MG63 (cell line): ENCODE measurements around the gene S1PR5. TPM values are rescaled to one million over a fixed set of nuclear protein-coding genes. Genes with fewer than 3 reads are reported as not detected.

Experiments
- DNase-seq: peaks from one replicate; pipeline ENCODE4 v3.0.0-alpha.2; 2020
- H3K27me3 ChIP-seq: fragments of 250-450 bp; sonication (Bioruptor Pico); 2 replicates; pipeline ENCODE4 v1.5.1; 2020; ENCODE audit warnings: mild to moderate bottlenecking, moderate library complexity
- H3K36me3 ChIP-seq: fragments of 250-450 bp; sonication (Bioruptor Pico); 2 replicates; pipeline ENCODE4 v1.5.1; 2020; ENCODE audit warnings: mild to moderate bottlenecking, moderate library complexity
- H3K4me3 ChIP-seq: fragments of 250-450 bp; sonication (Bioruptor Pico); 2 replicates; pipeline ENCODE4 v1.5.1; 2020; ENCODE audit warnings: mild to moderate bottlenecking, moderate library complexity
- H3K9me3 ChIP-seq: fragments of 250-450 bp; sonication (Bioruptor Pico); 2 replicates; pipeline ENCODE4 v1.5.1; 2020; ENCODE audit warnings: mild to moderate bottlenecking, moderate library complexity
- total RNA-seq: library from RNA; depleted of rRNA; stranded (reverse); fragments of >200 nt; shearing (Covaris generic); gene quantifications from 2 replicates; pipeline ENCODE4 v1.2.3, GENCODE V29; 2014; ENCODE audit warnings: low replicate concordance

Gene S1PR5
- total RNA-seq, 1 experiment from 2014 or later, result not detected

DNA sequence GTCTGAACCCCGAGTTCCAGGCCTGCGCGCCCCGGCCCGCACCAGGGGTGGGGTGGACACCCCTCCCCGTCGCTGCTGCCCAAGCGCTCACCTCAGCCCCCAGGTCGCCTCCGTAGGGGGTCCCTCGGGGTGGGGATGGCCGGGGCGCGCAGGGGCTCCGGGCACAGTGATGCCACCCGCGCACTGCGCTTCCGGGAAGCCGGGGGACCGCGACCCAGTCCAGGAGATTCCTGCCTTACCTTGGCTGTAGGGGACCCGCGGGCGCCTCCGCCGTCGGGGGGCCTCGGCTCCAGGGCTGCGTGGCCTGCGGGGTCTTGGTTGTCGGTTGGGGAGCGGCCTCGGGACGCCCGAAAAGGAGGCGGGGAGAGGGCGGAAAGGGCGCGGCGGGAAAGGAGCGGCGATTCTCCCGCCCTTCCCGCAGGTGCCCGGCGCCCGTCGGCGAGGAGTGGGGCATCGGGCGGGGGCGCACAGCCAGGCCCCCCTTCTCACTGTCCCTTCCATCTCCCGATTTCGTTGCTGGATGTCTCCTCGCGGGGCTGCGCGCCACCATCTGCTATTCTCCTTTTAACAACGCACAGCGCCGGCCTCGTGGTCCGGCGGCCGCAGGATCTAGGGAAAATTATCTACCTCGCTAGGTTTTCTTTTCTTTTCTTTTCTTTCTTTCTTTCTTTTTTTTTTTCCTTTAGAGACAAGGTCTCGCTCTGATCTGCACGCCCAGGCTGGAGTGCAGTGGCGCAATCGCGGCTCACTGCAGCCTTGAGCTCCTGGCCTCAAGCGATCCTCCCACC, 14.1 kb downstream of the S1PR5 start, which contains the start of gene KEAP1:
KEAP1 (minus strand) TSS at position 355 of the 788 bp plus-strand sequence. CDS start 3,323 bp downstream, outside the sequence.
- Histone ChIP-seq H3K4me3 (peak within 1 kb of the TSS; percentile 86), H3K9me3 (no peaks in the 10 kb centered on the region), H3K27me3 (no peaks in the 10 kb centered on the region), H3K36me3 (peaks cover 41% of the 10 kb centered on the region)
- DNase-seq, result peak; percentile 75

DNA sequence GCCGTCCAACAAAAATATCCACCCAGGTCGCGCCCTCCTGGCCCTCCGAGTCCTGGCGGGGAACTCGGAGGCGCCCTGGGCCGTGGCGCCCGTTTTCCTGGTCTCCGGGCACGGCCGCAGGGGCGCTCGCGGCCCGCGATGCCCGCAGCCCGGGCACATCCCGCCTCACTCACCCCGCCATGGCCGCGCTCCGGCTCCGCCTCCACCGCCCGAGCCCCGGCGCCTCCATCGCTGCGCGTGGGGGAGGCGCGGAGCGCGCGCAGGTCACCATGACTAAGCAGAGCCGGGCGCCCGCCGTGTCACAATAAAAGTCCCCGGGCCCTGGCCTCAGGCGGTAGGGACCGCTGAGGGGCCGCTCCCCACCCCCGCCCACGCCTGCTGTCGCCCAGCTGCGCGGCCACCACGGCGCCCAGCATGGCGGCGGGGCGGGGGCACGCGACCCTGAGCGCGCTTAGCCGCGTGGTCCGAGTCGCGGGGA, 14.7 kb downstream of the S1PR5 start:
- H3K27me3 ChIP-seq, result no peaks in the 10 kb centered on the region
- peak; percentile 98 for DNase-seq
- peak overlapping the region; percentile 86 for H3K4me3 ChIP-seq
- H3K9me3 ChIP-seq, result no peaks in the 10 kb centered on the region
- H3K36me3 ChIP-seq, result peaks cover 47% of the 10 kb centered on the region

DNA sequence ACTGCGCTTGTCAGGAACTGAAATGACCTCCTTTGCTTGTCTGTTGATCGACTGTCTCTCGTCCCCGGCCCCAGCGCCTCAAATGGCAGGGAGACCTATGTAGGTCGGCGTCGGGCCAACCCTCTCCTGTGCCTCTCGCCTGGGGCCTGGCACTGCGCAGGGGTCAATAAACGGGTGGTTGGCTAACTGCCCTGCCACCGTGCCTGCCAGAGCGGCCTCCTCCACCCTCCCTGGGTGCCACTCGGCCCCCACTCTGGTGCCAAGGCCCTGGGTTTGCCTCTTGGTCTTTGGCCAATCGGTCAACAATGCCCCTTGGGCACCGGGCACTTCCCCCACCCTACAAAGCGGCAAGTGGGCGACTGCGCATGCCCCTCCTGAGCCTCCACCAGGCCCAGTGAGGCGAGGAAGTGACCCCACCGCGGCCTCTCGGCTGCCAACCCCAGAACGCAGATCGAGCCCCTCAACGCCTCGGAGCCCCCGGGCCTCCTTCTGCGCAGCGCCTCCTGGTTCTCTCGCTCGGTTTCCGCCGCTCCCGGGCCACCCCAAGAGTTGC, 15.2 kb downstream of the S1PR5 start:
- H3K36me3 ChIP-seq, result peaks cover 52% of the 10 kb centered on the region
- H3K4me3 ChIP-seq, result peak overlapping the region; percentile 86
- peak; percentile 91 for DNase-seq
- no peaks in the 10 kb centered on the region for H3K27me3 ChIP-seq
- no peaks in the 10 kb centered on the region for H3K9me3 ChIP-seq

DNA sequence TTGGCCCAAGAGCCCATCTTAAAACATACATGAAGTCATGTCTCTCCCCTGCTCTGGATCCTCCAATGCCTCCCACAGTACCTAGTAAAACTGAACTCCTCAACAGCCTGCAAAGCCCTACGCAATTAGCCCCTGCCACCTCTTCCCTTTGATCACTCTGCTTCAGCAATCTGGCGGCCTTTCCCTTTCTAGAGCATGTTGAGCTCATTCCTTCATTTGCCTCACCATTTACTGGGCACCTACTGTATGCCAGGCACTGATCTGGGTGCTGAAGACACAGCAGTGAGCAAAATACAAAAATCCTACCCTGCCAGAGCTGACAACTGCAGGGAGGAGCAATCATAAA, 17.0 kb downstream of the S1PR5 start:
- Histone ChIP-seq H3K9me3 (no peaks in the 10 kb centered on the region), H3K4me3 (no peak overlapping the region), H3K27me3 (no peaks in the 10 kb centered on the region), H3K36me3 (peaks cover 70% of the 10 kb centered on the region)
- no peak for DNase-seq

DNA sequence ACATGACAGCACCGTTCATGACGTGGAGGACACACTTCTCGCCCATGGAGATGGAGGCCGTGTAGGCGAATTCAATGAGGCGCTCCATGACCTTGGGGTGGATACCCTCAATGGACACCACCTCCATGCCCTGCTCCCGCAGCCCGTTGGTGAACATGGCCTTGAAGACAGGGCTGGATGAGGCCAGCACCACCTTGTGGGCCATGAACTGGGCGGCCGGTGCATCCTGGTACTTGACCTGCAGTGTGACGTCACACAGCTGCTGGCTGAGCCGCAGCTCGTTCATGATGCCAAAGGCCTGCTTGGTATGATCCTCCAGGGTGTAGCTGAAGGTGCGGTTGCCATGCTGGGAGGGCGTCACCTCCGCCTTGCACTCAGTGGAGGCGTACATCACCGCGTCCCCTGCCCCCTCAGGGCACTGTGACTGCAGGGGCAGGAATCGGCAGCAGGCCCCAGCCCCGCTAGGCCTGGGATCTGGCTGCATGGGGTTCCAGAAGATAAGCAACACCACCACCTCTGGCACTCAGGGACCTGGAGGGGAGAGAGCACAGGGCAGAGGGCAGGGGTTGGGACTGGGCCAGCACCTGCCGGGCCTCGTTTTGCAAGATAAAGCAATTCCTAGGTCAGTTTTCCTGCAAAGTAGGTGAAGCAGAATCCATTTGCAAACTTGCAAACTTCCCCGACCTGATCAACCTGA, 17.5 kb downstream of the S1PR5 start:
- peaks cover 76% of the 10 kb centered on the region for H3K36me3 ChIP-seq
- DNase-seq, result no peak
- H3K27me3 ChIP-seq, result no peaks in the 10 kb centered on the region
- no peaks in the 10 kb centered on the region for H3K9me3 ChIP-seq
- no peak overlapping the region for H3K4me3 ChIP-seq

DNA sequence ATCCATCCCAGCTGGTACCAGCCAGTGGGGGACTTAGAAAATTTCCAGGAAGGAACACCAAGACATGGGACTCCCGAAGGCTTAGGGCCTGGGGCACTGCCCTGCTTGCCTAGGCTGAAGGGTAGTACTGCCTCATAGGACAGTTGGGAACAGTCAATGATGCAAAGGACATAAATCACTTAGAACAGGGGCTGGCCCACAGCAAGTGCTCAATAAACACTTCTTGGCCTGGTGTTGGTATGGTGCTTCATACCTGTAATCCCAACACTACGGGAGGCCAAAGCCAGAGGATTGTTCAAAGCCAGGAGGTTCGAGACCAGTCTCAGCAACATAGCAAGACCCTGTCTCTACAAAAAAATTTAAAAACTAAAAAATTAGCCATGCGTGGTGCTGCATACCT, 19.9 kb downstream of the S1PR5 start:
- Histone ChIP-seq H3K27me3 (no peaks in the 10 kb centered on the region), H3K36me3 (peaks cover 96% of the 10 kb centered on the region), H3K9me3 (no peaks in the 10 kb centered on the region), H3K4me3 (no peak overlapping the region)
- DNase-seq, result no peak

DNA sequence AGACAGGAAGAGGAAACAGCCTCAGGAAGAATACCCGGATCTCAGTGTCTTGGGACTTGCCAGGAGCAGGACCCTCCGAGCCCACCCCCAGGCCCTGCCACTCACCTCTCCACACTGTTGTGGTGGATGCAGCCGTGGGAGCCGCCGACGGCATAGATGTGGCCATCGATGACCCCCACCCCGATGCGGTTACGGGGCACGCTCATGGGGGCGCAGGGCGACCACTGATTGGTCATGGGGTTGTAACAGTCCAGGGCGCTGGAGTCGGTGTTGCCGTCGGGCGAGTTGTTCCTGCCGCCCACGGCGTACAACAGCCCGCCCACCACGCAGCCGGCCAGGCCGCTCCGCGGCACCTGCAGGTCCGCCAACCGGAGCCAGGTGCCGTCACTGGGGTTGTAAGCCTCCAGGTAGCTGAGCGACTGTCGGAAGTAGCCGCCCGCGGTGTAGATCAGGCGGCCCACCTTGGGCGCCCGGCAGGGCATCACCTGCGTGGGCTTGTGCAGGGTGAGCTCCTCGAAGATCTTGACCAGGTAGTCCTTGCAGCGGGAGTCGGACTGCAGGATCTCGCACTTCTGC, 25.7 kb downstream of the S1PR5 start:
- no peaks in the 10 kb centered on the region for H3K27me3 ChIP-seq
- peaks cover 96% of the 10 kb centered on the region for H3K36me3 ChIP-seq
- no peak overlapping the region for H3K4me3 ChIP-seq
- DNase-seq, result no peak
- no peaks in the 10 kb centered on the region for H3K9me3 ChIP-seq

DNA sequence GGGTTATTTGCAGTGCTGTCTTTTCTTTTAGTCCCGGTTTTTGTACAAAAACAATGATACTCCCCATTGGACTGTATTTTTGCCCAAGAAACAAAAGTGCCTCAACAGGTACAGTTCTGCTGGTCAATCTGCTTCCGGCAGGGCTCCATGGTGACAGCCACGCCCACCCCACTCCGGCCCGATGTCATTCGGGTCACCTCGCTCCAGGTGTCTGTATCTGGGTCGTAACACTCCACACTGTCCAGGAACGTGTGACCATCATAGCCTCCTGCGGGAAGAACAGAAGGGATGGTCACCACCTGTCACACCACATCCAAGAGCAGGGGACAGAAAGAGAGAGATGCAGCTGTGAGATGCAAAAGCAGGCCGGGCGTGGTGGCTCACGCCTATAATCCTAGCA, 30.7 kb downstream of the S1PR5 start:
- no peak for DNase-seq
- no peaks in the 10 kb centered on the region for H3K9me3 ChIP-seq
- H3K27me3 ChIP-seq, result no peaks in the 10 kb centered on the region
- H3K4me3 ChIP-seq, result no peak overlapping the region
- peaks cover 93% of the 10 kb centered on the region for H3K36me3 ChIP-seq

DNA sequence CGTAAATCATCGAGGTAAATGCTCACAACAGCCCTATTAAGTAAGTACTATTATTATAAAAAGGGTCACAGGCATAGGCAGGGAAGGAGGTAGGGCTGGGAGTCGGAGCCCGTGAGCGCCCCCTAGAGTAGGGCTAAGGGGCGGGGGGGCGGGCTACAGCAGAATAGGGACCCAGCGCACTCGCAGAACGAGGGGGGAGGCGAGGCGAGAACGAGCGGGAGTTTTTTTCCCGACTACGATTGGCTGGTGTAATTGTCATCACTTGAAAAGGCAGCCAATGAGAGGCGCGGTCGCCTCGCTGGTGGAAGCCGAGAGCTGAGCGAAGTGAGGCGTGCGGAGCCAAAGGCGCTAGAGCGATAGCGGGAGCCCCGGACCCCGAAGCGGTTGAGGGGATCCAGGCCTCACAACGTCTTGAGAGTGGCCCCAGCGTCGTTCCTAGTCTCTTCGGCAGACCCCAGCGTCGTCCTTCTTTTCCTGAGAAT, 38.3 kb downstream of the S1PR5 start:
- Histone ChIP-seq H3K27me3 (no peaks in the 10 kb centered on the region), H3K9me3 (no peaks in the 10 kb centered on the region), H3K36me3 (peaks cover 19% of the 10 kb centered on the region), H3K4me3 (peak overlapping the region; percentile 32)
- DNase-seq, result peak; percentile 94

DNA sequence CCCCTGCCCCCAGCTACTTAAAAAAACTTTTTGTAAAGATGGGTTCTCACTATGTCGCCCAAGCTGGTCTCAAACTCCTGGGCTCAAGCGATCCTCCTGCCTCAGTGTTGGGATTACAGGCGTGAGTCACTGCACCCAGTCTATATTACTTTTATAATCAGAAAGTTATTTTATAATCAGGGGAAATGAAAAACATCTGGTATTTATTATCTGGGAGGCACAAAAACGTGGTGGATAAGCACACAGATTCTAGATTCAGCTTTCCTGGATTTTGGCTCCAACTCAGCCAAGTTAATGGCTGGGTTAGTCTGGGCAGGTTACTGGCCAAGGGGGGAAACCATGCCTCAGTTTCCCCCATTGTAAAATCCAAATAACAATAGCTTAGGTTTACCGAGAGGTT, 38.8 kb downstream of the S1PR5 start:
- Histone ChIP-seq H3K27me3 (no peaks in the 10 kb centered on the region), H3K36me3 (peaks cover 15% of the 10 kb centered on the region), H3K9me3 (no peaks in the 10 kb centered on the region), H3K4me3 (0 out of 2 replicates have a peak overlapping the region, but pooled peaks have one; percentile 11)
- DNase-seq, result no peak

DNA sequence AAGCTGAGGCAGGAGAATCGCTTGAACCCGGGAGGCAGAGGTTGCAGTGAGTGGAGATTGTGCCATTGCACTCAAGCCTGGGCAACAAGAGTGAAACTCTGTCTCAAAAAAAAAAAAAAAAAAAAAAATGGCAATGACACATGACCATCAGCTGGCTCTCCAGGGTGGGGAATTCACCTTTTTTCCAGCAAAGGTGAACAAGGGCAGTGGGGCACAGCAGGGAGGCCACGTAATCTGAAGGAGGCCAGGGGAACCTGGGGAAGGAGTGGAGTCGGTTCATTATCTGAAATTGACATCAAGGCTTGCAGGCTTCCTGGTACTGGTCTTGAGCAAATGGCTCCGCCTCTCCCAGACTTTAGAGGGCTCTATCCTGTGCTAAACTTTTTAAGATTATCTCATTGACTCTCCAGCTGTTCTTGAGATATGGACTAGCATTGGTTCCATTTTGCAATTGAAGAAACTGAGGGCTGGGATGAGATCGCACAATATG, 42.2 kb downstream of the S1PR5 start:
- Histone ChIP-seq H3K36me3 (no peaks in the 10 kb centered on the region), H3K27me3 (no peaks in the 10 kb centered on the region), H3K4me3 (no peak overlapping the region), H3K9me3 (no peaks in the 10 kb centered on the region)
- DNase-seq, result no peak

DNA sequence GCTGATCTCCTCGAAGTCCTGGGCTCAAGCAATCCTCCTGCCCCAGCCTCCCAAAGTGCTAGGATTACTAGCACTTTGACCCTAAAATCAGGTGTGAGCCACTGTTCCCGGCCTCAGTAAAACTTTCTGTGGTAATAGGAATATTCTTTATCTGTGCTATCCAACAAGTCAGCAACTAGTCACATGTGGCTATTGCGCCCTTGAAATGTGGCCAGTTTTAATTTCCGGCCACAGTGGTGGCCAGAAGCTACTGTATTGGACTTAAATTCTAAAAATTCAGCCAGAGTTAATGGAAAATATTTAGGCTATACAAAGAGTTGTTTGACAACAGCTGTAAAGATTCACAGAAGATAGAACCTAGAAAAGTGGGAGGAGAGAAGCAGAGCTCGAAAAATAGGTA, 44.1 kb downstream of the S1PR5 start:
- no peaks in the 10 kb centered on the region for H3K9me3 ChIP-seq
- H3K36me3 ChIP-seq, result peaks cover 4% of the 10 kb centered on the region; the same call in 1 of the 2 replicates
- H3K27me3 ChIP-seq, result no peaks in the 10 kb centered on the region
- DNase-seq, result no peak
- no peak overlapping the region for H3K4me3 ChIP-seq

DNA sequence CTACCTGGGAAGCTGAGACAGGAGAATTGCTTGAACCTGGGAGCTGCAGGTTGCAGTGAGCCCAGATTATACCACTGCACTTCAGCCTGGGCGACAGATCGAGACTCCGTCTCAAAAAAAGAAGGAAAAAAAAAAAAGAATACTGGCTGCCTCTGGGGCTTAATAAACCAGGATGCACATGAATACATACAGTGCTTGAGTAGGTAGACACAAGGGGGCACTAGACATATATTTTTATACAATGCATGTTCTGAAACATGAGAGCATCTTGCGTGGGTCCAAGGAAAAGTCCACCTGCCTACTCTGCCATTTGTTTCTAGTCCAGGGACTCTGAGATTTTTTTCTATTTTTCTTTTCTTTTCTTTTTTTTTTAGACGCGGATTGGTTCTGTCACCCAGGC, 45.3 kb downstream of the S1PR5 start:
- Histone ChIP-seq H3K9me3 (no peaks in the 10 kb centered on the region), H3K36me3 (peaks cover 12% of the 10 kb centered on the region), H3K27me3 (no peaks in the 10 kb centered on the region), H3K4me3 (no peak overlapping the region)
- no peak for DNase-seq

DNA sequence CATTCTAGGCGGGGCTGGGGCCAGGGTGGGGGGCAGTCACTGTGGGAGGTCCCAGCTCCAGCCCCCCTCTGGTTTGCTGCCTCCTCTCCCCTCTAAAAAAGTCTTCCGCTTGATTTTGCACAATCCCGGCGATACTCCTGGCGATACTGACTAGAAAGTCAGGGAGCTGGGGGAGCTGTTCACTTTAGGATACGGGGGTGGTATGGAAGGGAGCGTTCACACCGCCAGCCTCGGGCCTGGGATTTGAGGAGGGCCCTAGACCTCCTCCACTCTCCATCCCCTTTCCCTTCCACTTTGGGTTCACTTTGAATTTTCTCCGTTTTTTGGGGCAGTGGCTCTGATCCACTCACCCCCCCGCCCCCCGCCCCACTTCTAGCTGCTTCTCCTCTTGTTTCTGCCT, 49.1 kb downstream of the S1PR5 start:
- no peak for DNase-seq
- no peaks in the 10 kb centered on the region for H3K27me3 ChIP-seq
- peaks cover 35% of the 10 kb centered on the region for H3K36me3 ChIP-seq
- H3K9me3 ChIP-seq, result no peaks in the 10 kb centered on the region
- no peak overlapping the region for H3K4me3 ChIP-seq

DNA sequence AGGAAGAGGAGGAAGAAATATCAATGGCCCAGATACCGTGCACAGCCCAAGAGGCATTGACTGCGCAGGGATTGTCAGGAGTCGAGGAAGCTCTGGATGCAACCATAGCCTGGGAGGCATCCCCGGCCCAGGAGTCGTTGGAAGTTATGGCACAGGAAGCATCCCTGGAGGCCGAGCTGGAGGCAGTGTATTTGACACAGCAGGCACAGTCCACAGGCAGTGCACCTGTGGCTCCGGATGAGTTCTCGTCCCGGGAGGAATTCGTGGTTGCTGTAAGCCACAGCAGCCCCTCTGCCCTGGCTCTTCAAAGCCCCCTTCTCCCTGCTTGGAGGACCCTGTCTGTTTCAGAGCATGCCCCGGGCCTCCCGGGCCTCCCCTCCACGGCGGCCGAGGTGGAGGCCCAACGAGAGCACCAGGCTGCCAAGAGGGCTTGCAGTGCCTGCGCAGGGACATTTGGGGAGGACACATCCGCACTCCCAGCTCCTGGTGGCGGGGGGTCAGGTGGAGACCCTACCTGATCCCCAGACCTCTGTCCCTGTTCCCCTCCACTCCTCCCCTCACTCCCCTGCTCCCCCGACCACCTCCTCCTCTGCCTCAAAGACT, 50.0 kb downstream of the S1PR5 start:
- Histone ChIP-seq H3K27me3 (no peaks in the 10 kb centered on the region), H3K36me3 (peaks cover 40% of the 10 kb centered on the region), H3K9me3 (no peaks in the 10 kb centered on the region), H3K4me3 (no peak overlapping the region)
- DNase-seq, result no peak

DNA sequence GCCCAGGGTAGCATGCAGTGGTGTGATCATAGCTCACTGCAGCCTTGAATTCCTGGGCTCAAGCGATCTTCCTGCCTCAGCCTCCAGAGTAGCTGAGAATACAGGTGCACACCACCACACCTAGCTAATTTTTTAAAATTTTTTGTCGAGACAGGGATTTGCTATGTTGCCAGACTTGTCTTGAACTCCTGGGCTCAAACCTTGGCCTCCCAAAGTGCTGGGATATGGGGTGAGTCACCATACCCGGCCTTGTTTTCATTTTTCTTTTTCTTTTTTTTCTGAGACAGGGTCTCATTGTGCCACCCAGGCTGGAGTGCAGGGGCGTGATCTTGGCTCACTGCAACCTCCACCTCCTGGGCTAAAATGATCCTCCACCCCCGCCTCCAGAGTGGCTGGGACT, 52.8 kb downstream of the S1PR5 start:
- no peaks in the 10 kb centered on the region for H3K27me3 ChIP-seq
- H3K4me3 ChIP-seq, result no peak overlapping the region
- no peak for DNase-seq
- H3K9me3 ChIP-seq, result no peaks in the 10 kb centered on the region
- H3K36me3 ChIP-seq, result peaks cover 45% of the 10 kb centered on the region
